Fibroblast of upper back skin (primary cell): ENCODE measurements around the gene RNF38.
A peak's percentile ranks its signal among the peaks of the same experiment; 100 is the strongest.
"Not testable (repeated sequence)": the region's sequence is repeated elsewhere in the genome, so short reads cannot be mapped to it uniquely, and the experiment has no call there.

Experiments
- DNase-seq: peaks from one replicate; pipeline ENCODE4 v3.0.0-alpha.2; 2013

Gene RNF38

GRCh38 chr9:36402536-36402935, 2.5 kb upstream of the RNF38 start:
- DNase-seq = peak; percentile 23

GRCh38 chr9:36401897-36402480, 1.9 kb upstream of the RNF38 start:
- no peak for DNase-seq

DNA sequence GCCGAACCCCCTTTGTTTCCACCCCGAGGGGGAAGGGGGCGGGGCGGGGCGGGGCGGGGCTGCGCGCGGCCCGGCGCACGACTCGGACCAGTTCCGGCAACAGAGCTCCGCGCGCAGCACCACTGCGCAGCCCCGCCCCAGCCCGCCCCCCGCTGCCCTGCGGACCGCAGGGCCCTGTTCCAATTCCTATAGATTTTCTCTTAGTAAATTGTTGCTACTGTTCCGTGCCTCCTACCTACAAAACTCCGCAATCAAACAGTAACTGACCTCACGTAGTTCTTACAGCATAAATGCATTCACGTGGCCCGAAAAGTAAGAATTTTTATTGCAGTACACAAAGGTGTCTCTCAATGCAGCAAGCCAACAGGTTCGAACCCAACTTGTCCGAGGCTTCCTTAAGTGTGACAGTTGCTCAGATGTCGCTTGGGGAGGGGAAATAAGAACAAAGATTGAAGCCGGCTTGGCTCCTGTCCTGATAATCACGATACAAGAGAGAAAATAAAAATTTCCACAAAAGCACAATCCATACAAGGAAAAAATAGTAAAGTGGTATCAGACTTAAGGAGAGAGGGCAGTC, 1.2 kb upstream of the RNF38 start:
- peak; percentile 73 for DNase-seq

DNA sequence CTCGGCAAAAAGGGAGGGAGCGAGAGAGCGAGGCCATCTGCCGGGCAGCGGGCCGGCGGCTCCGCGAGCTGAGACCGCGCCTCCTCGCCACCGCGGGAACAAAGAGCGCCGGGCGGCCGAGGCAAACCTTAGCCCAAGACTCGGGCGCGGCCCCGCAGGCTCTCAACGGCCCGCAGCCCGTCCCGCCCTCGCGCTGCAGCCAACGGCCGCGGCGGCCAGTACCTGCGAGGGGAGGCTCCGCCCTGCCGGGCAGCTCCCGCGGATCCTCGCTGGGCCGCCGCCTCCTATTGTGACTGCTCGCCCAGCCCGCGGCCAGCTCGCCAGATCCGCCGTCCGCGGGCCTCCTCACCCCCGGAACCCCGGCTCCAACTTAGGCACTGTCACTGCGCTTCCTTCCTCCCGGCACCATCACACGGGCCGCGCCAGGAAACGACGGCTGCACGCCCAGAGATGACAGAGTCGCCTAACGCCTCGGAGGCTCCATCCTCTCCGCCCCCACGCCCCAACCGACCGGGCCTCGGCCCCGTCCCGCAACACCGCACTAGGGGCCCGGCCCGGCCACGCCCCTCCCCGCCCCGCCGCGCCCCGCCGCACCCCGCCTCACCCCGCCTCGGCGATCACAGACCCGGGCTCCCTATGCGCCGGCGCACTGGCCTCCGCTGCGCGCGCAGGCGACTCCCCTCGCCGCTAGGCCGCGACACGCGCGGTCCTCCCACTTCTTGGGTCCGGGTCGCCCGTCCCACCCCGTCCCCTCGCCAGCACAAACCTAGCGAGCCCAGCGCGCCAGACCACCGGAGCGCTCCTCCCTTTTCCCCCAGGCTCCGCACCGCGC, 479 bp upstream of the RNF38 start:
- DNase-seq = peak; percentile 77

DNA sequence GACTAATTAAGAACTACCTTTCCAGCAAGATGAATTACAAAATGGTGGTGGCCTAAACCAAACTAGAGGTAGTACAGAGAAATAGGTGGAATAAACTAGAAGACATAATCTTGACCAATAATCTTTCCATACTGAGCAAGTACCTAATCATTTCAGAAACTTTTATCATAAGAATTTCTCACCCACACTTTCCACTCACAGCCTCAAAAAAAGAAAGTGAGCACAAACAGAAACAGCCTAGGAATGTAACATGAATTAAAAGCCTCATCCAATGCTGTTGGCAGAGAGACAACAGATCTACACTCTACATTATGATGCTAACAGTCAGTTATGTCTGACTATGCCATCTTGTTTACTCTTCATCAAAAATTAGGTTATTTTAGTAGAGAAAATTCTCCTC, 1.3 kb downstream of the RNF38 start:
- peak; percentile 57 for DNase-seq

DNA sequence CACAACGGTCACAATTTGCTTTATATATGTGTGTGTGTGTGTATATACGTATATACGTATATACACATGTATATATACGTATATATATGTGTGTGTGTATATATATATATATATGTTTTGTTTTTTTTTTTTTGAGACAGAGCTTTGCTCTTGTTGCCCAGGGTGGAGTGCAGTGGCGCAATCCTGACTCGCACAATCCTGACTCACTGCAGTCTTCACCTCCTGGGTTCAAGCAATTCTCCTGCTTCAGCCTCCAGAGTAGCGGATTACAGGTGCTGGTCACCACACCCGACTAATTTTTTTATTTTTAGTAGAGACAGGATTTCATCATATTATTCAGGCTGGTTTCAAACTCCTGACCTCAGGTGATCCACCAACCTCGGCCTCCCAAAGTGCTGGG, 3.1 kb downstream of the RNF38 start:
- peak; percentile 22 for DNase-seq

- peak; percentile 1 for DNase-seq
Measured at GRCh38 chr9:36392489-36392888, 7.6 kb downstream of the RNF38 start.

GRCh38 chr9:36389590-36389989, 10.5 kb downstream of the RNF38 start:
- no peak for DNase-seq

- not testable (repeated sequence) for DNase-seq
Measured at GRCh38 chr9:36386396-36386965, 13.6 kb downstream of the RNF38 start.

DNA sequence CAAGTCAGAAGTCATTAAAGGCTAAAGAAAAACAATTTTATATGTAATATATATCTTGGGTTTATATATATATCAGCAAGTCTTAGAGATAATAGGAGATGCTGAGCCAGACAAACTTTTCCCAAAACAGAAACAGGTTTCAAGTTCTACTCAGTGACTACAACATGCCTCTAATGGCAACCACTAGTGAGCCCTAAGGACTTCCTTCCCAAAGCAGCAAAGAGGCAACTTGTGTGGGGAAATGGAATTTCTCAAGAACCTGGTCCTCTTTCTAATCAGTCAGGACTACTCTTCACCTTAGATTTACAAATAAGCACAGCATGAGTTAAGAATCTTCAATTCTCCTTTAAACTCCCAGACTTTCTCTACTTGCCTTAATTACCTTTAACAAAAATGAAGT, 17.6 kb downstream of the RNF38 start:
- DNase-seq = no peak

- DNase-seq = no peak
Measured at GRCh38 chr9:36364577-36364976, 35.5 kb downstream of the RNF38 start.

DNA sequence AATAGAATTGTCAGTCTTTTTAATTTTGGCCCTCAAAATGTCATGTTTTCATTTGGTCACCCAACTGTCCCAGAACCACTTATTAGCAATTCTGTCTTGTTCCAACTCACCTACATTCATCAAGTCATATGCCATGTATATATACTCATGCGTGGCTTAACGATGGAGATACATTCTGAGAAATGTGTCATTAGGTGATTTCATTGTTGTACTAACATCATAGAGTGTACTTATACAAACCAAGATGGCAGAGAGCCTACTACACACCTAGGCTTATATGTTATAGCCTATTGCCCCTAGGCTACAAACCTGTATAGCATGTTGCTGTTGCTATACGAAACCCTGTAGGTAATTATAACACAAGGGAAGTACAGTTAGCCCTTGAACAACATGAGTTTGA, 36.6 kb downstream of the RNF38 start:
- DNase-seq = no peak

GRCh38 chr9:36358486-36358885, 41.6 kb downstream of the RNF38 start:
- no peak for DNase-seq

DNA sequence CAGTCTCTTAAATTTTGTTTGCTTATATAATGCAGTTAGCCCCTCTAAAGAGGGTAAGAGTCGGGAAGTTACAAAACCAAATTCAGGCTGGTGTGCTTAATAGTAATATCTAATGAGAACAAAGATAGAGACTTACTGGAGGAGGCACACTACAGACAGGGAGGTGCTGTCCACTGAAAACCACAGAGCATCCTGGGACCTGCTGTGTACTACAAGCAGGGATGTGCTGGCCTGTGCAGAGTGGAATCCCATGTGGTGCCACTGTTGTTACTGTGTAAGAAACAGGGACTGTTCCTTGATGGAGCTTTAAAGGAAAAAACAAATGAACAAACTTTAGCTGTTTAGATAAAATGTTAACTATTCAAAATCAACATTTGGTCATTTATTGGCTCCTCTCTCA, 42.4 kb downstream of the RNF38 start:
- DNase-seq = no peak

DNA sequence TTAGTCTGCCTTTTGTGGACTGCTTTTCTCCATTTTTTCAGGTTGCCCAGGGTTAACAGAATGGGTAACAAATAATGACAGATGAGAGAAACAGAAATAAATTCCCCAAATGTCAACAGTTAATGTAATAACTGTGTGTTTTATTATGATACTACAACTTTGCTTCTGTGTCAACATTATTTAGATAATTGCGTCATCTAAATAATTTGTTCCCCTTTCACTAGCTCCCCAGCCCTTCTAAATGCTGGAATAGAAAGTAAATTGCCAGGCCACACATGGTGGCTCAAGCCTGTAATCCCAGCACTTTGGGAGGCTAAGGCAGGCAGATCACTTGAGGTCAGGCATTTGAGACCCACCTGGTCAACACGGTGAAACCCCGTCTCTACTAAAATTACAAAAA, 53.5 kb downstream of the RNF38 start:
- no peak for DNase-seq

DNA sequence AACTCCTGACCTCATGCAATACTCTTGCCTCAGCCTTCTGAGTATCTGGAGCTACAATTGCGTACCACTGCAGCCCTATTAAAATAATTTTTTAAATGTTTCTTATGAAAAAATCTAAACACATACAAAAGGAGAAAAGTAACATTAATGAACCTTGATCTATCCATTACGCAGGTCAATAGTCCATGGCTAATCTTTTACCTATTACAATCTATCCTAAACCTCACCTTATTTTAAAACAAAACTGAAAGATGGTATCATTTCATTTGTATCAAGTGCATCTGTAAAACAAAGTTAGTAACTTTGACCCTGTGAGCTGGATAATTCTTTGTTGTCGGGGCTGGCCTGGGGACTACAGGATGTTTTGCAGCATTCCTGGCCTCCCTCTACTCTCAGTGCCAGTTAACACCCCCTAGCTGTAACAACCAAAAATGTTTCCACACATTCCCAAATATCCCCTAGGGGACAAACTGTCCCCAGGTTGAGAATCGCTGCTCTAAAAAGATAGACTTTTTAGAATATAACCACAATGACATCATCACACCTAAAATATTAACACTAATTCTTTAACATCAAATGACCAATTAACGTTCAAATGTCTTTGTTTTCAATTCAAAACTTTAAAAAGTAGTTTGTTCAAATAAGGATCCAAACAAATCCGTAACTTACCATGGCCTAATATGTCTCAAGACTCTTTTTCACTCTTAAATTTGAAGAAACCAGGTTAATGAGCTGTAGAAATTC, 54.8 kb downstream of the RNF38 start:
- DNase-seq = no peak

- DNase-seq = peak; percentile 58
Measured at GRCh38 chr9:36341936-36342577, 58.0 kb downstream of the RNF38 start.

- no peak for DNase-seq
Measured at GRCh38 chr9:36337865-36338264, 62.2 kb downstream of the RNF38 start.

DNA sequence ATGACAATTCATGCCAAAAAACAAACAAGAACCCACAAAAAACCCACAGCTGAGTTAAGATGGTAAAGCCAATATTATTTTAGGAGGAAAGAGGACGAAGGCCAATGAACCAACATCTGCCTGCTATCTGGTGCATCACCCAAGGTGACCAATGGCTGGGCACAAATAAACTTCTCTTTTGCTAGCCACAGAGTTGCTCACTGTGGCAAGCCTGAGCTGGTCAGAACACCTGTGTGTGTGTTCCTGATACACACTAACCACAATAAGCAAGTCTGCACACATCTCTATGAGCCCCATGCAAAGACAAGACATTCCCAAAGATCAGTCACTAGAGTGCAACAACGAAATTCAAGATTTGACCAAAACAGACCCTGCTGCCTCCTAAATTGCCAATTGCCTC, 63.1 kb downstream of the RNF38 start:
- no peak for DNase-seq

GRCh38 chr9:36336131-36336907, 63.8 kb downstream of the RNF38 start:
- DNase-seq = no peak

GRCh38 chr9:36332006-36332405, 68.1 kb downstream of the RNF38 start:
- DNase-seq = peak; percentile 9
